Glutamatergic neuron (in vitro differentiated cells): ENCODE measurements around the gene MACC1. TPM values are rescaled to one million over a fixed set of nuclear protein-coding genes. Genes with fewer than 3 reads are reported as not detected.
"Not testable (repeated sequence)": the region's sequence is repeated elsewhere in the genome, so short reads cannot be mapped to it uniquely, and the experiment has no call there.

ENCODE experiments used
- DNase-seq: peaks from one replicate; pipeline ENCODE4 v3.0.0; 2022
- H3K27ac Mint-ChIP-seq: one replicate; pipeline ENCODE4 v1.8.0; 2020; ENCODE audit warnings: mild to moderate bottlenecking, mixed read lengths, inconsistent platforms; ENCODE audit not compliant: unreplicated experiment
- H3K27me3 Mint-ChIP-seq: one replicate; pipeline ENCODE4 v1.8.0; 2020; ENCODE audit warnings: mild to moderate bottlenecking, moderate library complexity, mixed read lengths, inconsistent platforms; ENCODE audit not compliant: unreplicated experiment
- H3K36me3 Mint-ChIP-seq: one replicate; pipeline ENCODE4 v1.8.0; 2020; ENCODE audit warnings: mild to moderate bottlenecking, mixed read lengths, inconsistent platforms; ENCODE audit not compliant: unreplicated experiment
- H3K4me1 Mint-ChIP-seq: one replicate; pipeline ENCODE4 v1.8.0; 2020; ENCODE audit warnings: mild to moderate bottlenecking, low read depth, mixed read lengths, inconsistent platforms; ENCODE audit not compliant: unreplicated experiment
- H3K4me3 Mint-ChIP-seq: one replicate; pipeline ENCODE4 v1.8.0; 2020; ENCODE audit warnings: mild to moderate bottlenecking, mixed read lengths, inconsistent platforms; ENCODE audit not compliant: unreplicated experiment
- H3K9me3 Mint-ChIP-seq: one replicate; pipeline ENCODE4 v1.8.0; 2020; ENCODE audit warnings: mild to moderate bottlenecking, moderate library complexity, mixed read lengths, inconsistent platforms; ENCODE audit not compliant: unreplicated experiment
- total RNA-seq: library from RNA; stranded (reverse); fragmentation: NEBNext Ultra II Directional; extraction: Animal tissue kit (Norgen Biotek cat#: 25700); gene quantifications from one replicate; pipeline ENCODE4 v1.2.1, GENCODE V29; 2021; ENCODE audit not compliant: unreplicated experiment
- TF ChIP-seq, protein P1 (sequence below): fragments of 200-600 bp; sonication (generic); IDR thresholded peaks from one replicate; pipeline ENCODE4 v1.5.0; 2021; ENCODE audit not compliant: partially characterized antibody, unreplicated experiment

The MACC1 gene
- total RNA-seq, 1 donor from 2014 or later = 0.29 TPM

DNA sequence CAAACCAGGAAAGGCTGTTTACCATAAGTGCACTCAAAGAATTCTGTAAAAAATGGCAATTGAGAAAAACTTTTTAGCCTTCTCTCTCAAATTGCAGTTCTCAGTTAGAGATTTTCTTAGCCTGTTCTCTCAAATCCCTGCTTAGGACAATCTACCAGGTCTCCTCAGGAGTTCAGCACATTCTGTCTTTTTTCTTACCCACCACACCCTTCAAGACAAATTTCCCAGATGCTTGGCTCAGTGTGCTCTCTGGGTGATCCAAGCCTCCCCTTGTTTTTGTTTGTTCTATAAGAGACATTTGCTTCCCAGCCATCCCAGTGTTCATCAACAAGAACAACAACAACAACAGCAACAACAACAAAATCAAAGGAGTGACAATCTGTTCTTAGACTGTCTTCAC is 87.3 kb downstream of the MACC1 start:
- Mint-ChIP-seq H3K27me3 (no peaks in the 10 kb centered on the region), H3K4me3 (no peak overlapping the region), H3K4me1 (peaks cover 6% of the 10 kb centered on the region), H3K36me3 (no peaks in the 10 kb centered on the region), H3K9me3 (no peaks in the 10 kb centered on the region), H3K27ac (peak overlapping the region; percentile 23)
- no peak for DNase-seq
- TF ChIP-seq, protein P1, sequence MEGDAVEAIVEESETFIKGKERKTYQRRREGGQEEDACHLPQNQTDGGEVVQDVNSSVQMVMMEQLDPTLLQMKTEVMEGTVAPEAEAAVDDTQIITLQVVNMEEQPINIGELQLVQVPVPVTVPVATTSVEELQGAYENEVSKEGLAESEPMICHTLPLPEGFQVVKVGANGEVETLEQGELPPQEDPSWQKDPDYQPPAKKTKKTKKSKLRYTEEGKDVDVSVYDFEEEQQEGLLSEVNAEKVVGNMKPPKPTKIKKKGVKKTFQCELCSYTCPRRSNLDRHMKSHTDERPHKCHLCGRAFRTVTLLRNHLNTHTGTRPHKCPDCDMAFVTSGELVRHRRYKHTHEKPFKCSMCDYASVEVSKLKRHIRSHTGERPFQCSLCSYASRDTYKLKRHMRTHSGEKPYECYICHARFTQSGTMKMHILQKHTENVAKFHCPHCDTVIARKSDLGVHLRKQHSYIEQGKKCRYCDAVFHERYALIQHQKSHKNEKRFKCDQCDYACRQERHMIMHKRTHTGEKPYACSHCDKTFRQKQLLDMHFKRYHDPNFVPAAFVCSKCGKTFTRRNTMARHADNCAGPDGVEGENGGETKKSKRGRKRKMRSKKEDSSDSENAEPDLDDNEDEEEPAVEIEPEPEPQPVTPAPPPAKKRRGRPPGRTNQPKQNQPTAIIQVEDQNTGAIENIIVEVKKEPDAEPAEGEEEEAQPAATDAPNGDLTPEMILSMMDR = no peak

DNA sequence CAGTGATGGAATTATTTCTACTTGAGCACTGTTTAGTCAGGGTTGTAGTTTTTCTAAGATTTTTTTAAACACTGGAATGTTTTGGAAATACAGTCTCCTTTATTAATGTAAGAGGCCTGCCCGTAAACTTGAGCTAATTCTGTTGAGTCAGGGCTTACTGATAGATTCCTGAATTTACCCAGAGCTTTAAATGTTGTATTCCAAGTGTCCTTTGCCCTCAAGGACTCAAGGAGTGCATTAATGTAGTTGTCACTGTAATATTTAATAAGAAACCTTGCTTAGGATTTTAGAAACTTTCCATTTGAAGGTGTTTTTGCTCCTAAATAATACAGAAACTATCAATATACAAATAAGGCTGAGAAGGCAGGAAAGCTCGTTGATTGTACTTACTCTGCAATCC is 89.2 kb downstream of the MACC1 start:
- no peak for DNase-seq
- no peak overlapping the region for H3K27ac Mint-ChIP-seq
- H3K36me3 Mint-ChIP-seq = no peaks in the 10 kb centered on the region
- TF ChIP-seq, protein P1 = no peak
- no peaks in the 10 kb centered on the region for H3K27me3 Mint-ChIP-seq
- H3K4me1 Mint-ChIP-seq = peaks cover 6% of the 10 kb centered on the region
- H3K9me3 Mint-ChIP-seq = no peaks in the 10 kb centered on the region
- no peak overlapping the region for H3K4me3 Mint-ChIP-seq

DNA sequence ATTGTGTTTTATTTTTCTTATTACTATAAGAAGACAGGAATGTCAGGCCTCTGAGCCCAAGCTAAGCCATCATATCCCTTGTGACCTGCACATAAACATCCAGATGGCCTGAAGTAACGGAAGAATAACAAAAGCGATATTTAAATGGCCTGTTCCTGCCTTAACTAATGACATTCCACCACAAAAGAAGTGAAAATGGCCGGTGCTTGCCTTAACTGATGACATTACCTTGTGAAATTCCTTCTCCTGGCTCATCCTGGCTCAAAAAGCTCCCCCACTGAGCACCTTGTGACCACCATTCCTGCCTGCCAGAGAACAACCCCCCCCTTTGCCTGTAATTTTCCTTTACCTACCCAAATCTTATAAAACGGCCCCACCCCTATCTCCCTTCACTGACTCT is 91.1 kb downstream of the MACC1 start:
- not testable (repeated sequence) for H3K36me3 Mint-ChIP-seq, DNase-seq, H3K4me1 Mint-ChIP-seq, H3K4me3 Mint-ChIP-seq, H3K9me3 Mint-ChIP-seq, H3K27me3 Mint-ChIP-seq, H3K27ac Mint-ChIP-seq

DNA sequence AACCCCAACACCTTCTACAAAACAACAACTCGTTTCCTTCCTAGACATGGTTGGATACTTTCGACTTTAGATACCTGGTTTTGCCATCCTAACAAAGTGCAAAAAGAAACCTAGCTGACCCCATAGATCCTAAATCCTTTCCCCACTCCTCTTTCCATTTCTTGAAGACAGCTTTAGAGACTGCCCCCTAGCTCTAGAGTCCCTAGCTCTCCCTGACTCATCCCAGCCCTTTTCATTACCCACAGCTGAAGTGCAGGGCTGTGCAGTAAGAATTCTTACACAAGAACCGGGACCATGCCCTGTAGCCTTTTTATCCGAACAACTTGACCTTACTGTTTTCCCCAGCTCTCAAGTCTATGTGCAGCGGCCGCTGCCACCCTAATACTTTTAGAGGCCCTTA is 93.1 kb downstream of the MACC1 start:
- H3K27ac Mint-ChIP-seq, H3K4me1 Mint-ChIP-seq, H3K36me3 Mint-ChIP-seq, H3K4me3 Mint-ChIP-seq, H3K9me3 Mint-ChIP-seq, H3K27me3 Mint-ChIP-seq, DNase-seq: not testable (repeated sequence)

DNA sequence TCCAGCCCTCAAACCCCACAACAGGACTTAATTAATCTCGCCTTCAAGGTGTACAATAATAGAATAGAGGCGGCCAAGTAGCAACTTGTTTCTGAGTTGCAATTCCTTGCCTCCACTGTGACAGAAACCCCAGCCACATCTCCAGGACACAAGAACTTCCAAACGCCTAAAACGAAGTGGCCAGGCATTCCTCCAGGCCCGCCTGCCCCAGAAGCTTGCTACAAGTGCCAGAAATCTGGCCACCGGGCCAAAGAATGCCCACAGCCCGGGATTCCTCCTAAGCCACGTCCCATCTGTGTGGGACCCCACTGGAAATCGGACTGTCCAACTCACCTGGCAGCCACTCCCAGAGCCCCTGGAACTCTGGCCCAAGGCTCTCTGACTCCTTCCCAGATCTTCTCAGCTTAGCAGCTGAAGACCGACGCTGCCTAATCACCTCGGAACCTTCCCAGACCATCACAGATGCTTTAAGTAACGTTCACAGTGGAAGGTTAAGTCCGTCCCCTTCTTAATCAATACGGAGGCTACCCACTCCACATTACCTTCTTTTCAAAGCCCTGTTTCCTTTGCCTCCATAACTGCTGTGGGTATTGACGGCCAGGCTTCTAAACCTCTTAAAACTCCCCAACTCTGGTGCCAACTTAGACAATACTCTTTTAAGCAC is 94.4 kb downstream of the MACC1 start:
- not testable (repeated sequence) for H3K9me3 Mint-ChIP-seq, H3K27ac Mint-ChIP-seq, H3K4me1 Mint-ChIP-seq, H3K4me3 Mint-ChIP-seq, H3K36me3 Mint-ChIP-seq, H3K27me3 Mint-ChIP-seq, DNase-seq

DNA sequence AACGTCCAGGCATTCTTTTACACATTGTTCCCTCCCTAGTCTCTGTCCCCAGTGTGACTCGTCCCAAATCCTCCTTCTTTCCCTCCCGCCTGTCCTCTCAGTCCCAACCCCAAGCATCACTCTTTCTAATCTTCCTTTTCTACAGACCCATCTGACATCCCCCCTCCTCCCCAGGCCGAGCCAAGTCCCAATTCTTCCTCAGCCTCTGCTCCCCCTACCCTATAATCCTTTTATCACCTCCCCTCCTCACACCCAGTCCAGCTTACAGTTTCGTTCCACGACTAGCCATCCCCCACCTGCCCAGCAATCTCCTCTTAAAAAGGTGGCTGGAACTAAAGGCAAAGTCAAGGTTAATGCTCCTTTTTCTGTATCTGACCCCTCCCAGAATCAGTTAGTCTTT is 95.1 kb downstream of the MACC1 start:
- Mint-ChIP-seq H3K4me3 (no peak overlapping the region), H3K4me1 (peaks cover 5% of the 10 kb centered on the region), H3K36me3 (no peaks in the 10 kb centered on the region), H3K27me3 (peaks cover 2% of the 10 kb centered on the region), H3K27ac (no peak overlapping the region), H3K9me3 (no peaks in the 10 kb centered on the region)
- DNase-seq = no peak
- TF ChIP-seq, protein P1 = no peak
